Astrocyte (in vitro differentiated cells and primary cell): Measurements from ENCODE around the gene DCUN1D2.

Source experiments
- EZH2 ChIP-seq: IDR thresholded peaks from 2 replicates; pipeline ENCODE4 v1.6.1; 2012; ENCODE audit warnings: mild to moderate bottlenecking, low read length, inconsistent platforms; ENCODE audit not compliant: insufficient read depth
- TF ChIP-seq, protein P1 (sequence below): IDR thresholded peaks from 2 replicates; pipeline ENCODE4 v1.5.1; 2011; ENCODE audit warnings: low read depth, mild to moderate bottlenecking, inconsistent platforms, low read length, moderate library complexity; ENCODE audit not compliant: insufficient read depth

DNA sequence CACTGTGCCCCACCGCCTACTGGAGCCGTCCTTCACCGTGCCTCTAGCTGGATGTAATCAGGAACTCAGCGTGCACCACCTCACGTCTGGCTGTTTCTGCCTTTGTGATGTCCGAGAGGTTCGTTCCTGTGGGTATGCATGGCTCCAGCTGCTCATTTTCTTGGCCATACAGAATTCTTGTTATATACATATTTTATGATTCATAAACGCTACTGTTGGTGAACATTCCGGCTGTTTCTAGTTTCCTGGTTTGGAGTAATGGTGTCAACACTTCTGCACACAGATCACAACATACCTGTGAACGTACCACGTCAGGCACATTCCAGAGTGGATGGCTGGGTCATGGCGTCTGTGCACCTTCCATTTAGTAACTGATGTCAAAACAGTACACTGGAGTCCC, 14.6 kb downstream of the DCUN1D2 start:
- no peak for TF ChIP-seq EZH2
- TF ChIP-seq, protein P1, sequence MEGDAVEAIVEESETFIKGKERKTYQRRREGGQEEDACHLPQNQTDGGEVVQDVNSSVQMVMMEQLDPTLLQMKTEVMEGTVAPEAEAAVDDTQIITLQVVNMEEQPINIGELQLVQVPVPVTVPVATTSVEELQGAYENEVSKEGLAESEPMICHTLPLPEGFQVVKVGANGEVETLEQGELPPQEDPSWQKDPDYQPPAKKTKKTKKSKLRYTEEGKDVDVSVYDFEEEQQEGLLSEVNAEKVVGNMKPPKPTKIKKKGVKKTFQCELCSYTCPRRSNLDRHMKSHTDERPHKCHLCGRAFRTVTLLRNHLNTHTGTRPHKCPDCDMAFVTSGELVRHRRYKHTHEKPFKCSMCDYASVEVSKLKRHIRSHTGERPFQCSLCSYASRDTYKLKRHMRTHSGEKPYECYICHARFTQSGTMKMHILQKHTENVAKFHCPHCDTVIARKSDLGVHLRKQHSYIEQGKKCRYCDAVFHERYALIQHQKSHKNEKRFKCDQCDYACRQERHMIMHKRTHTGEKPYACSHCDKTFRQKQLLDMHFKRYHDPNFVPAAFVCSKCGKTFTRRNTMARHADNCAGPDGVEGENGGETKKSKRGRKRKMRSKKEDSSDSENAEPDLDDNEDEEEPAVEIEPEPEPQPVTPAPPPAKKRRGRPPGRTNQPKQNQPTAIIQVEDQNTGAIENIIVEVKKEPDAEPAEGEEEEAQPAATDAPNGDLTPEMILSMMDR: no peak
